Effector memory CD8-positive, alpha-beta T cell (primary cell): ENCODE measurements around the gene PLA2G7.
"Not testable (repeated sequence)": the region's sequence is repeated elsewhere in the genome, so short reads cannot be mapped to it uniquely, and the experiment has no call there.

Source experiments
- ATAC-seq: fragments of 150-1000 bp; cut with Tn5 transposase; replicated peaks from 2 replicates; pipeline ENCODE4 v1.10.0; 2021; ENCODE audit warnings: mild to moderate bottlenecking, moderate library complexity
- DNase-seq, 3 experiments: peaks; one replicate each; pipeline ENCODE4 v3.0.0; 2021
- H3K27ac Mint-ChIP-seq, 2 donors: one replicate each; pipeline ENCODE4 v1.8.0; 2022; ENCODE audit warnings: mild to moderate bottlenecking in 2 of 2, mixed read lengths in 2 of 2, moderate library complexity in 2 of 2
- H3K27me3 Mint-ChIP-seq, 2 donors: one replicate each; pipeline ENCODE4 v1.8.0; 2022; ENCODE audit warnings: mixed read lengths in 2 of 2
- H3K36me3 Mint-ChIP-seq: one replicate; pipeline ENCODE4 v1.8.0; 2022; ENCODE audit warnings: mild to moderate bottlenecking, moderate library complexity, mixed read lengths; ENCODE audit not compliant: insufficient read depth
- H3K4me1 Mint-ChIP-seq, 2 donors: one replicate each; pipeline ENCODE4 v1.8.0; 2022; ENCODE audit warnings: low read depth in 2 of 2, mixed read lengths in 2 of 2
- H3K4me3 Mint-ChIP-seq, 2 donors: one replicate each; pipeline ENCODE4 v1.8.0; 2022; ENCODE audit warnings: mild to moderate bottlenecking in 2 of 2, mixed read lengths in 2 of 2, moderate library complexity in 2 of 2
- H3K9me3 Mint-ChIP-seq, 2 donors: one replicate each; pipeline ENCODE4 v1.8.0; 2022; ENCODE audit warnings: mixed read lengths in 2 of 2

PLA2G7 gene

GRCh38 chr6:46760925-46761324 lies 25.8 kb upstream of the PLA2G7 start:
- peaks cover 20 to 28% of the 10 kb centered on the region in 2 donors for H3K27me3 Mint-ChIP-seq
- no peak overlapping the region for H3K4me3 Mint-ChIP-seq
- H3K27ac Mint-ChIP-seq = no peak overlapping the region
- no peaks in the 10 kb centered on the region for H3K36me3 Mint-ChIP-seq
- no peak for ATAC-seq
- no peak for DNase-seq
- H3K9me3 Mint-ChIP-seq = no peaks in the 10 kb centered on the region
- peaks cover 0 to 1% of the 10 kb centered on the region in 2 donors for H3K4me1 Mint-ChIP-seq

GRCh38 chr6:46758960-46759753 lies 24.0 kb upstream of the PLA2G7 start:
- H3K9me3 Mint-ChIP-seq = no peaks in the 10 kb centered on the region
- ATAC-seq = no peak
- no peaks in the 10 kb centered on the region for H3K36me3 Mint-ChIP-seq

GRCh38 chr6:46757214-46757596 lies 22.0 kb upstream of the PLA2G7 start:
- Mint-ChIP-seq H3K9me3 (no peaks in the 10 kb centered on the region), H3K4me3 (no peak overlapping the region), H3K27me3 (peaks cover 0 to 6% of the 10 kb centered on the region in 2 donors), H3K36me3 (no peaks in the 10 kb centered on the region), H3K27ac (no peak overlapping the region), H3K4me1 (no peaks in the 10 kb centered on the region)
- ATAC-seq = no peak
- DNase-seq = no peak

More at GRCh38 chr6:46758960-46759753, 24.0 kb upstream of the PLA2G7 start:
- Mint-ChIP-seq H3K4me3 (no peak overlapping the region), H3K27me3 (peaks cover 13 to 14% of the 10 kb centered on the region in 2 donors), H3K27ac (no peak overlapping the region), H3K4me1 (no peaks in the 10 kb centered on the region)
- DNase-seq = no peak

- DNase-seq (no peak), ATAC-seq (no peak)
- peaks cover 0 to 6% of the 10 kb centered on the region in 2 donors for H3K27me3 Mint-ChIP-seq
These were observed 21.5 kb upstream of the PLA2G7 start for GRCh38 chr6:46756469-46757213.

GRCh38 chr6:46755865-46756264 lies 20.7 kb upstream of the PLA2G7 start:
- Mint-ChIP-seq H3K27me3 (peaks cover 0 to 6% of the 10 kb centered on the region in 2 donors), H3K4me1 (no peaks in the 10 kb centered on the region), H3K9me3 (no peaks in the 10 kb centered on the region), H3K27ac (no peak overlapping the region), H3K36me3 (no peaks in the 10 kb centered on the region), H3K4me3 (no peak overlapping the region)
- DNase-seq (no peak), ATAC-seq (no peak)

More at GRCh38 chr6:46756469-46757213, 21.5 kb upstream of the PLA2G7 start:
- Mint-ChIP-seq H3K4me1 (no peaks in the 10 kb centered on the region), H3K9me3 (no peaks in the 10 kb centered on the region), H3K36me3 (no peaks in the 10 kb centered on the region), H3K27ac (no peak overlapping the region), H3K4me3 (no peak overlapping the region)

GRCh38 chr6:46751658-46752057 lies 16.5 kb upstream of the PLA2G7 start:
- no peak overlapping the region for H3K27ac Mint-ChIP-seq
- ATAC-seq (no peak), DNase-seq (no peak)
- peaks cover 0 to 8% of the 10 kb centered on the region in 2 donors for H3K27me3 Mint-ChIP-seq
- H3K9me3 Mint-ChIP-seq = no peaks in the 10 kb centered on the region
- H3K36me3 Mint-ChIP-seq = no peaks in the 10 kb centered on the region
- H3K4me1 Mint-ChIP-seq = no peaks in the 10 kb centered on the region
- H3K4me3 Mint-ChIP-seq = no peak overlapping the region

GRCh38 chr6:46749731-46750130 lies 14.6 kb upstream of the PLA2G7 start:
- DNase-seq = no peak
- Mint-ChIP-seq H3K27ac (no peak overlapping the region), H3K9me3 (no peaks in the 10 kb centered on the region), H3K4me1 (no peaks in the 10 kb centered on the region), H3K4me3 (no peak overlapping the region), H3K36me3 (no peaks in the 10 kb centered on the region), H3K27me3 (peaks cover 6 to 16% of the 10 kb centered on the region in 2 donors)
- no peak for ATAC-seq

GRCh38 chr6:46748940-46749503 lies 13.8 kb upstream of the PLA2G7 start:
- H3K9me3 Mint-ChIP-seq = no peaks in the 10 kb centered on the region

GRCh38 chr6:46746696-46747095 lies 11.5 kb upstream of the PLA2G7 start, which contains the start of gene ANKRD66:
TSS of gene ANKRD66 (plus strand) at chr6:46746933. CDS start at chr6:46751949, 5,016 bp downstream.
- DNase-seq = no peak
- Mint-ChIP-seq H3K4me1 (no peaks in the 10 kb centered on the region), H3K27ac (no peak within 1 kb of the TSS), H3K4me3 (no peak within 1 kb of the TSS), H3K9me3 (no peaks in the 10 kb centered on the region), H3K36me3 (no peaks in the 10 kb centered on the region), H3K27me3 (peaks cover 6 to 16% of the 10 kb centered on the region in 2 donors)
- ATAC-seq = no peak

More at GRCh38 chr6:46748940-46749503, 13.8 kb upstream of the PLA2G7 start:
- DNase-seq = no peak
- Mint-ChIP-seq H3K27me3 (peaks cover 6 to 16% of the 10 kb centered on the region in 2 donors), H3K4me1 (no peaks in the 10 kb centered on the region), H3K36me3 (no peaks in the 10 kb centered on the region), H3K4me3 (no peak overlapping the region), H3K27ac (no peak overlapping the region)
- ATAC-seq = no peak

GRCh38 chr6:46745973-46746372 lies 10.8 kb upstream of the PLA2G7 start:
- Mint-ChIP-seq H3K27me3 (peaks cover 6 to 16% of the 10 kb centered on the region in 2 donors), H3K36me3 (no peaks in the 10 kb centered on the region), H3K27ac (no peak overlapping the region), H3K9me3 (no peaks in the 10 kb centered on the region), H3K4me1 (no peaks in the 10 kb centered on the region), H3K4me3 (no peak overlapping the region)
- no peak for DNase-seq
- ATAC-seq = no peak

- H3K9me3 Mint-ChIP-seq, H3K4me3 Mint-ChIP-seq, DNase-seq, ATAC-seq, H3K36me3 Mint-ChIP-seq, H3K4me1 Mint-ChIP-seq, H3K27ac Mint-ChIP-seq: not testable (repeated sequence)
- peaks cover 6 to 15% of the 10 kb centered on the region in 2 donors for H3K27me3 Mint-ChIP-seq
These were observed 9.1 kb upstream of the PLA2G7 start for GRCh38 chr6:46744159-46744725.

- Mint-ChIP-seq H3K27me3 (peaks cover 7 to 9% of the 10 kb centered on the region in 2 donors), H3K36me3 (no peaks in the 10 kb centered on the region), H3K4me1 (no peaks in the 10 kb centered on the region), H3K4me3 (no peak overlapping the region), H3K27ac (no peak overlapping the region), H3K9me3 (no peaks in the 10 kb centered on the region)
- no peak for DNase-seq
- ATAC-seq = no peak
These were observed 8.4 kb upstream of the PLA2G7 start for GRCh38 chr6:46743425-46744158.

GRCh38 chr6:46741910-46742309 lies 6.7 kb upstream of the PLA2G7 start:
- Mint-ChIP-seq H3K36me3 (no peaks in the 10 kb centered on the region), H3K4me3 (no peak overlapping the region), H3K9me3 (no peaks in the 10 kb centered on the region), H3K27me3 (peaks cover 17 to 24% of the 10 kb centered on the region in 2 donors), H3K27ac (no peak overlapping the region), H3K4me1 (no peaks in the 10 kb centered on the region)
- DNase-seq = no peak
- no peak for ATAC-seq
